ENCODE results near the gene IFNA6.
"Not testable (repeated sequence)": the region's sequence is repeated elsewhere in the genome, so short reads cannot be mapped to it uniquely, and the experiment has no call there.

IFNA6 gene

DNA sequence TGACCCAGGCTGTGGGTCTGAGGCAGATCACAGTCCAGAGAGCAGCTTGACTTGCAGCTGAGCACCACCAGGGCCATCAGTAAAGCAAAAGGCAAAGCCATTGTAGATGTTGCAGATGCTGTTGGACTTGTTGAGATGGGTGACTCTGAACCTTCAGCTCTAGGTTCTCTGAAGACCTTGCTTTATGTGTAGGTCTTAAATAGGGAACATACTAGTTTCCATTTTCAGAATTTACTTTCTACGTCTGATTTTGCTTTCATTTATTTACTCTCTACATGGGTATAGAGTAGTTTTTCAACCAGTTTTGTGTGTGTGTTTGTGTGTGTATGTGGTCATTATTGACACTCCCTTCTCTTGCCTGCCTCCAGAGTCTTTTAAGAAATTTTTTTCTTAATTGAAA is at the start of gene IFNA6:
Gene IFNA6 (minus strand): TSS at position 101 of the 400 bp plus-strand sequence. CDS start 0 bp downstream, at position 101.
- TF ChIP-seq JUND (IDR thresholded peaks at IDR 0.05; ENCODE audit: low read depth) = no peak
- in situ Hi-C loops (cut with HindIII; ENCODE audit: low pct_unique_long_range_greater_than_20kb, low sequenced_read_pairs) = no loop called here
- no peak for DNase-seq (ENCODE audit: low read depth in 1 of 2, low spot score in 1 of 2)

DNA sequence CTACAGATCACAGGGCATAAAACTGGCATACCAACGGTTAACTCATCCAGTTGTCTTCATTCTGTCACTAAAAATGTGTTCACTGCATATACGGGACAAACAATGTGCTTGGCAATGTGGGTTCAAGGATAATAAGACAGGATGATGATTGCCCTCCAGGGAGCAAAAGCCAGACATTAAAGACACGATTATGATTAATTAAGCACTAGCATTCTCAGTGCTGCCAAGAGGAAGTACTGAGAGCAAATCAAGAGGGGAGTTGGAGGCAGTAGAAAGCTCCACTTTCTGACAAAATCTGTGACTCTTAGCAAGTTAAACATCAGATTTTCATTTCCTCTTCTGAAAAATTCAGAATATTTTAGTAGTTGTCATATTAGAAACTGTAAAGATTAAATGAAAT is 49.3 kb upstream of the IFNA6 start:
- no peak for DNase-seq (ENCODE audit: low read depth in 1 of 2, low spot score in 1 of 2)
- in situ Hi-C loops (cut with HindIII; ENCODE audit: low pct_unique_long_range_greater_than_20kb, low sequenced_read_pairs) = no loop called here
- TF ChIP-seq JUND (IDR thresholded peaks at IDR 0.05; ENCODE audit: low read depth) = no peak

DNA sequence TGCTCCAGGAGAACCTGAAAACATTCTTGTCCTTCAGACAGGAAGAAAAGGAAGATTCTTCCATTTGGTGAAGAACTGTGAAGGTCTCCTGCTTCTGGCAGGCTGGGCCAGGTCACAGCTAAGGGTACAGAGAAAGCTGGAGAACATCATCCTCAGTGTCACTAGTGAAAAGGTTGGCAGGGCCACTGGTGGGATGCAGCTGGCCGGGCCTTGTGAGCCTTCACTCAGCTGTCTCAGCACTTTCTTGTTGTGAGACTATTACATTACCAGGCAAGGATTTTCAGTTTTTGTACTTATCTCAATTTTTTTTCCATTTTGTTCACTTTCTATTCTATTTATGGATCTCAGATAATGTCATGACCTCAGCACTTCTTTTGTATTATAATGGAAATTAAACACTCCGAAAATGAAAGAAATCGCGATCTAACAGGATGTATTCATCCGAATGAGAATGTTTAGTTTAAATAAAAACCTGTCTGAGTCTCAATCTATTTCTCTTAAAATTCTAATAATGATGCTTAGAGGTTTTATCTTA is 48.3 kb upstream of the IFNA6 start:
- in situ Hi-C loops (cut with HindIII; ENCODE audit: low pct_unique_long_range_greater_than_20kb, low sequenced_read_pairs) = no loop called here
- TF ChIP-seq JUND (IDR thresholded peaks at IDR 0.05; ENCODE audit: low read depth) = no peak
- DNase-seq (ENCODE audit: low read depth in 1 of 2, low spot score in 1 of 2) = no peak

DNA sequence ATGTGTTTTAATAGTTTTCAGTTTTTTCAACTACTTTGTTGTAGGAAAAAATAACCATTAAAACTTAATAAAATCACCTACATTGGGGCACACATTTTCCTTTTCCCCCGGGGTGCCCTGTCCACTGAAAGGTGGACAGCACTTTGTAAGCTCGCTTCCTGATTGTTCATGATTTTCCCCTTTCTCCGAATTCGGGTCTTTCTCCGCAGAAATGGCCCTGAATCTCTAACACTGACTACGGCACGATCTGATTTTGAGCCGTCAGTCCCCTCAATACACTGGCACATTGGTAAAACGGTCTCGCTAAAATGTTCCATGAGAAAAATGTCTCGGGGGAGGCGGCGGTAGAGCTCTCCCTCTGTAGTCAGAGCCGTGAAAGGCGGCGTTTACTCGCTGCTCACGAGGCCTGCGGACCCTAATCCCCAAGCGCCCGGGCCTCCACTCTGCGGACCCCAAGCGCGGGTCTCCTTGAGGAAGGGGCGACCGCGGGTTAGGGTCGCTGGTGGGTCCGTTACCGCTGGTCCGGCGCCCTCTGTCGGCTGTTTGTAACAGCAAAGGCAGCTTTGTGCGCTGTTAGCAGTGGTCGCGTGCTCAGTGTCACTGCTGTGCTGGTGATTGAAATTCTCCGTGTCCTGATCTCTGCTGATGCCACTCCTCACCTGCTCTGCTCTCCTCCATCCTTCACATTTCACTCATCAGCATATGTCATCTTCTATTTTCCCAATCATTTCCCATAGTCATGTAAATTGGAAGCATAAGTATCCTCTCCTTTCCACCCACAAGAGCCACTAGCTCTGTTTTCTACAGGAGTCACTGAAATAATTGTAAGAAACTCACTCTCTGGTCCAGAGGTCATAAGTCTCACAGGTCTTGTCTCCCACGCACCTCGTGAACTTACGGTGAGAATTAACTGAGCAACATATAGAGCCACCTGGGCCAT is 45.4 kb upstream of the IFNA6 start:
- DNase-seq (ENCODE audit: low read depth in 1 of 2, low spot score in 1 of 2) = peak in 1 of 2 experiments; percentile 42
- no peak for TF ChIP-seq JUND (IDR thresholded peaks at IDR 0.05; ENCODE audit: low read depth)
- in situ Hi-C loops (cut with HindIII; ENCODE audit: low pct_unique_long_range_greater_than_20kb, low sequenced_read_pairs) = no loop called here

DNA sequence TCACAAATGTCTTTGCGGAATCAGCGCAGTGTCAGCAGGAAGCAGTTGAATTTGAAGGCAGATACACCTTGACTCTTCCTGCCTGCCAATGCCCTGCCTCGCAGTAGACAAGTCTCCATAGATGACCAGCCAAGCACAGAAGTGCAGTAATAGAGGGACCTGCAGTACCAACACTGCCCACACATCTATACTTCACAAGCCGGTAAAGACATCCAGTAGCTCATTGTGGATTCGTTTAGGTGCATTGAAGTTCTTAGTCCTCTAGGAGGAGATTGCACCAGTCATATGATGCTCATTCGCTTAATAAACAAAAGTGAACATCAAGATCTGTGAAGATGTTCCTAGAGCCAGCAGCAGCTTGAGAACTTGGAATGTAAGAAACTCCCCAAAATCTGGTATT is 41.6 kb upstream of the IFNA6 start:
- in situ Hi-C loops (cut with HindIII; ENCODE audit: low pct_unique_long_range_greater_than_20kb, low sequenced_read_pairs) = no loop called here
- peak in 1 of 2 experiments; percentile 77 for DNase-seq (ENCODE audit: low read depth in 1 of 2, low spot score in 1 of 2)
- no peak for TF ChIP-seq JUND (IDR thresholded peaks at IDR 0.05; ENCODE audit: low read depth)

DNA sequence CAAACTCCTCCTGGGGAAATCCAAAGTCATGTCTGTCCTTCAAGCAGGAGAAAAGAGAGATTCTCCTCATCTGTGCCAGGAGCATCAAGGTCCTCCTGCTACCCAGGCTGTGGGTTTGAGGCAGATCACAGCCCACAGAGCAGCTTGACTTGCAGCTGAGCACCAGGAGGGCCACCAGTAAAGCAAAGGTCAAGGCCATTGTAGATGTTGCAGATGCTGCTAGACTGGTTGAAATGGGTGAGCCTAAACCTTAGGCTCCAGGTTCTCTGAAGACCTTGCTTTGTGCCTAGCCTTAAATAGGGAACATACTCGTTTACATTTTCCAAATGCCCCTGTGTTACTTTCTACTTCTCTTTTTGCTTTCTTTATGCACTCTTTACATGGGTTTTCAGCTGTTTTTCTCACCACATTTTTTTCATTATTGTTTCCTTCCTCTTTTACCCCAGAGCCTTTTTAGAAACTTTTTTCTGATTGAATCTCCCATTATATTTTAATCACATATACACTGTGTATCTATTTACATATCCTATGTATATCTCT is 34.5 kb upstream of the IFNA6 start, which contains the start of gene IFNA2:
Gene IFNA2 (minus strand): TSS at position 268 of the 540 bp plus-strand sequence. CDS start 69 bp downstream, at position 199.
- no peak for DNase-seq (ENCODE audit: low read depth in 1 of 2, low spot score in 1 of 2)
- in situ Hi-C loops (cut with HindIII; ENCODE audit: low pct_unique_long_range_greater_than_20kb, low sequenced_read_pairs) = no loop called here
- no peak for TF ChIP-seq JUND (IDR thresholded peaks at IDR 0.05; ENCODE audit: low read depth)

DNA sequence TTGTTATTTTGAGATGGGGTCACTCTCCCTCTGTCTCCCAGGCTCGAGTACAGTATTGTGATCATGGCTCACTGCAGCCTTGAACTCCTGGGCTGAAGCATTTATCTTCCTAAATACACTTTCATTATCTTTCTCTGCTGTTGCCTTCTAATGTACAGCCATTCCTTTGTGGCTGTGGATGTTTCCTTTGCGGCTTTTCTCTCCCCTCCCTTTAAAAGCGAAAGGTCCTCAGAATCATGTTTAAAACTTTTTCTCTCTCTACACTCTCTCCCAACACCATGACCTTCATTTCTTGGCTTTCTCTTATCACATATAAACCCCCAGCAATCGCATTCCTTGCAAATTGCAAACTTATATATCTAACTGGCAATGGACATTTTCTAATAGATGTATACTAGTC is 32.9 kb upstream of the IFNA6 start:
- in situ Hi-C loops (cut with HindIII; ENCODE audit: low pct_unique_long_range_greater_than_20kb, low sequenced_read_pairs) = no loop called here
- DNase-seq (ENCODE audit: low read depth in 1 of 2, low spot score in 1 of 2) = no peak
- no peak for TF ChIP-seq JUND (IDR thresholded peaks at IDR 0.05; ENCODE audit: low read depth)

DNA sequence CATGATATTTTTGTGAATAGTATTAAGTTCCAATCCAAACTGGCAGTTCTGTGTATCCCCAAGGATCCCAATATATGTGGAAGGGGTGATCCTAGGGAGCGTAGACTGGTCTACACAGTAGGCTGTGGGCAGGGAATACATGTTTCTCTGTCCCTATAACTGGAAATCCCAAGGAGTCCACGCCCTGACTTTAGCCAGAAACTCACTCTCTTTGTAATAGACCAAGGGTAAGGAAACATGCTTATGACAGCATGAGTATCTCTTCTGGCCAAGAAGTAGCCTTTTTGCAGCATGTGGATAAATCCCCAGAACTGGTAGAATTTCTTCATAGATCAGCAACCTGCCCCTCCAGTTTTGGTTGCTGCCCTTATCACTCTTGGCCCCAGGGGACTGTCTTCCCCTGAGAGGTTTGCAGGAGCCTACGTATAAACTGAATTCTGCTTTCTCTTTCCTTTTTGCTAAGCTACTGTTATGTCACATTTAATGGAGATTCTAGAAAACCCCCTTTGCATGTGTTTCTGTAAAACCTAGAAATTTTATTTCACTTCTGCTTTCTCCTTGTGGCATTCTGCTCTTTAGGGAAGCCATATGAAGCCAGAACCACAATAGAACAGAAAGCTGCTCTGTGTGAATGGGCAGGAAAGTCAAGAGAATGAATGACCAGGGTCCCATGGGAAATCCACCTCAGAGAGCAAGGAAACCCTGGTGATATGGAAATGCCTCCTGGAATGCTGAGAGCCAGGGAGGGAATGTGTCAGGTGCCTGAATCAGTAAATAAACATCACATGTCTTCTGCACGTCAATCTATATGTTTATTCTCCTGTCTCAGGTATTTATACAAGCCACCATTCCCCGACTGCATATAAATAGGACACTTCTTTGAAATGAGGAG is 31.0 kb upstream of the IFNA6 start:
- no peak for TF ChIP-seq JUND (IDR thresholded peaks at IDR 0.05; ENCODE audit: low read depth)
- DNase-seq (ENCODE audit: low read depth in 1 of 2, low spot score in 1 of 2) = peak in 1 of 2 experiments; percentile 41
- in situ Hi-C loops (cut with HindIII; ENCODE audit: low pct_unique_long_range_greater_than_20kb, low sequenced_read_pairs) = no loop called here

DNA sequence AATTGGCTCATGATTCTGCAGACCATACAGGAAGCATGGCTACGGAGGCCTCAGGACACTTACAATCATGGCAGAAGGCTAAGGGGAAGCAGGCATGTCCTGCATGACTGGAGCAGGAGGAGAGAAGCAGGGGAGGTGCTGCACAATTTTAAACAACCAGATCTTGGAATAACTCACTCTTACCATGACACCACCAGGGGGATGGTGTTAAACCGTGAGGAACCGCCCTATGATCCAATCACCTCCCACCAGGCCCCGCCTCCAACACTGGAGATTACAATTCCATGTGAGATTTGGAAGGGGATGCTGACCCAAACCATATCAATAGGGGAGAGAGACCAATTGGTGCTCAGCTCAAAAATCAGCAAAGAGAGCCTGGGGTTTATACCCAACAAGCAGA is 20.8 kb upstream of the IFNA6 start:
- DNase-seq (ENCODE audit: low read depth in 1 of 2, low spot score in 1 of 2); in situ Hi-C loops (cut with HindIII; ENCODE audit: low pct_unique_long_range_greater_than_20kb, low sequenced_read_pairs): not testable (repeated sequence)

DNA sequence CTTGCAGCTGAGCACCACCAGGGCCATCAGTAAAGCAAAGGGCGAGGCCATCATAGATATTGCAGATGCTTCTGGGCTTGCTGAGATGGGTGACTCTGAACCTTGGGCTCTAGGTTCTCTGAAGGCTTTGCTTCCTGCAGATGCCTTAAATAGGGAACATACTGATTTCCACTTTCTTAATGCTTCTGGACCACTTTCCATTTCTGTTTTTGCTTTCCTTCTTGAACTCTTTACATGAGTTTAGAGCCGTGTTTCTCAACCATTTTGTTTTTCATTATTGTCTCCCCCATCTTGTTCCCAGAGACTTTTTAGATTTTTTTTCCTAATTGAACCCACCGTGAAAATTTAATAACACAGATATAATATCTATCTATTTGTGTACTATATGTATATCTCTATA is 17.3 kb upstream of the IFNA6 start, which contains the start of gene IFNA13:
Gene IFNA13 (minus strand): TSS at position 101 of the 400 bp plus-strand sequence. CDS start 47 bp downstream, at position 54.
- no peak for DNase-seq (ENCODE audit: low read depth in 1 of 2, low spot score in 1 of 2)
- in situ Hi-C loops (cut with HindIII; ENCODE audit: low pct_unique_long_range_greater_than_20kb, low sequenced_read_pairs) = no loop called here
- no peak for TF ChIP-seq JUND (IDR thresholded peaks at IDR 0.05; ENCODE audit: low read depth)

DNA sequence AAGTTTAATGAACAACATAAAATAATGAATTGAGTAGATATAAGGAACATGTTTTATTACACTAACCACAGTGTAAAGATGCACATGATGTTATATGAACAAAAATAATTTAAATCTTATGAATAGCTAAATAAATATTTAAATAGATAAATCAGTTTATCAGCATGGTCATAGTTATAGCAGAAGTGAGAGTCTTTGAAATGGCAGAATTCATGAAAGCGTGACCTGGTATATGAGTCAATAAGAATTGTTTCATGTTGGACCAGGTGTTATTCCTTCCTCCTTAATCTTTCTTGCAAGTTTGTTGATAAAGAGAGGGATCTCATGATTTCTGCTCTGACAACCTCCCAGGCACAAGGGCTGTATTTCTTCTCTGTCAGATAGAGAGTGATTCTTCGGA is 16.5 kb upstream of the IFNA6 start:
- in situ Hi-C loops (cut with HindIII; ENCODE audit: low pct_unique_long_range_greater_than_20kb, low sequenced_read_pairs); DNase-seq (ENCODE audit: low read depth in 1 of 2, low spot score in 1 of 2): not testable (repeated sequence)

DNA sequence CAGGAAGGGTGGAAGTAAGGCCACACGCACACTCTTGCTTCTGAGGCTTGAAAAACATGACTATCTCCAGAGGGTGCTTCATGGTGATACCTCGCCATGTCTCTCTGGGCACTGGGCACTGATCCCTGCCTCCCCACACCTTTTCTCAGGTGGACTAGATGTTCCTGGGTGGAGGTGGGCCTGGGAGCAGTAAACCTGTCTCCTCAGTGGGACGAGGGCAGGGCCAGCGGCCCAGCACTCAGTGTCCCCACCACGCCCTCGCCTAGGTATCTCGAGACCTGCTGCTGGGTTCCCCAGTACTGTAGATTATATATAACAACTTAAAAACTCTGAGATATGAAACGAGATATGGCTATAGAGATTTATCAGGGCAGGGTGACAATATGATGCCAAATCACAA is 11.6 kb upstream of the IFNA6 start:
- no peak for TF ChIP-seq JUND (IDR thresholded peaks at IDR 0.05; ENCODE audit: low read depth)
- in situ Hi-C loops (cut with HindIII; ENCODE audit: low pct_unique_long_range_greater_than_20kb, low sequenced_read_pairs) = no loop called here
- no peak for DNase-seq (ENCODE audit: low read depth in 1 of 2, low spot score in 1 of 2)

Data from T47D (cell line).